ENCODE data around the gene ENPP3. TPM values are rescaled to one million over a fixed set of nuclear protein-coding genes. Genes with fewer than 3 reads are reported as not detected.
"Not testable (repeated sequence)": the region's sequence is repeated elsewhere in the genome, so short reads cannot be mapped to it uniquely, and the experiment has no call there.

The ENPP3 gene
- total and polyA plus RNA-seq, 4 donors, result 0.99 to 2.1 (median 1.5) TPM

DNA sequence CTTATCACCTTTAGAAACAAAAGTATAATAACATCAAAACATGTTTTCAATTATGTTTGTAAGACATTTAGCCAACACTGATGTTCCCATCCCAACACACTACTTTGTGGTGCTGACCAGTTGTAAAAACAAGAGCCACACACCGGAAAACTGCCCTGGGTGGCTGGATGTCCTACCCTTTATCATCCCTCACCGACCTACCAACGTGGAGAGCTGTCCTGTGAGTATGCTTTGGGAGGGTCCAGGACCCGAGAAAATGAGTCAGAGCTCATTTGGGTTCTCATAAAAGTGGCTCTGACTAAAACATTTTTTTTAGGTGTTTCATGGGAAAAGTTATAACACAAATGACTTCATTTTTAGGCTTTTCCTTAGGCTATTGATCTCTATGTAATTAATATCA, 103.1 kb downstream of the ENPP3 start:
- no peak for DNase-seq (ENCODE audit: low read depth in 4 of 6, low spot score in 6 of 6)
- Histone ChIP-seq H3K9me3 (ENCODE audit: control insufficient read depth, insufficient read depth, low read length) (no peaks in the 10 kb centered on the region), H3K36me3 (ENCODE audit: control insufficient read depth, insufficient read depth, low read length) (no peaks in the 10 kb centered on the region), H3K4me3 (ENCODE audit: low read depth, low read length) (no peak overlapping the region), H3K4me1 (ENCODE audit: control insufficient read depth, insufficient read depth, low read length) (no peaks in the 10 kb centered on the region), H3K27me3 (ENCODE audit: control insufficient read depth, insufficient read depth, low read length) (no peaks in the 10 kb centered on the region), H3K27ac (ENCODE audit: low read depth, low read length) (no peak overlapping the region)
- no CpG with 5 or more reads among the region's 4 CpGs for WGBS (ENCODE audit: insufficient coverage)

DNA sequence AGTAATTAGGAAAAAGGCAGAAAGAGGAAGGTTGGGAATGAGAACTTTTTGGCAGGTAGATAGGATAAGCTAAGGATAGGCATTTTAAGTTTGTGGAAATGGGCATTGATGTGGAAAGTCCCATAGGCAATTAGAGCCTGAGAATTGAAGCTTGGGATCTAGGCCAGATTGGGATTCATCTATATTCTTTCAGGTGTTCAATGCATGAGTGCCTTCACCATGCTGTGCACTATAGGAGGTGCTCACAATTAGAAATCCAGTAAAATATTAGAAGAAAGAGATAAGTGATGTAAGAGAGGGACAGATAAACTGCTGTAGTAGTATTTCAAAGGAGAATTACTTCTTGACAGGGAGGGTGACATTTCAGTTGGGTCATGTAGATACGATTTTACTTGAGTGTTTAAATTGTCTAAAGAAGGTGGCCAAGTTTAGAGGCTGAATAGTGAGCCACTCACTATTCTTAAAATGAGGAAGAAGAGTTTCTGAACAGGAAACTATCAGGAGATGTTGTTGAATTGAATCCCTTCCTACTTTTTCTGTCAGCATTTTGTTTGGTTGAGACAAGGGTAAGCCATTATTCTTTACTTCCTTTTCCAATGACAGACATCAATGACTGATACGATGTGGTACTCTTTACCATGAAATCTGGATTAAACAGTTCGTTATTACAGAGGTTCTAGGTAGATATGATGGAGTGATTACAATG, 104.7 kb downstream of the ENPP3 start:
- Histone ChIP-seq H3K27ac (ENCODE audit: low read depth, low read length) (no peak overlapping the region), H3K4me3 (ENCODE audit: low read depth, low read length) (no peak overlapping the region)
- 100% methylated on average over 1 of the region's 3 CpGs for WGBS (ENCODE audit: insufficient coverage)

GRCh38 chr6:131744432-131745287, 107.6 kb downstream of the ENPP3 start:
- DNase-seq (ENCODE audit: low read depth in 4 of 6, low spot score in 6 of 6), result no peak
- WGBS (ENCODE audit: insufficient coverage), result 65% methylated on average over 4 of the region's 6 CpGs
- no peaks in the 10 kb centered on the region for H3K9me3 ChIP-seq (ENCODE audit: control insufficient read depth, insufficient read depth, low read length)

More for the DNA sequence above, 104.7 kb downstream of the ENPP3 start:
- Histone ChIP-seq H3K27me3 (ENCODE audit: control insufficient read depth, insufficient read depth, low read length) (no peaks in the 10 kb centered on the region), H3K36me3 (ENCODE audit: control insufficient read depth, insufficient read depth, low read length) (no peaks in the 10 kb centered on the region), H3K4me1 (ENCODE audit: control insufficient read depth, insufficient read depth, low read length) (no peaks in the 10 kb centered on the region), H3K9me3 (ENCODE audit: control insufficient read depth, insufficient read depth, low read length) (no peaks in the 10 kb centered on the region)
- DNase-seq (ENCODE audit: low read depth in 4 of 6, low spot score in 6 of 6), result no peak

DNA sequence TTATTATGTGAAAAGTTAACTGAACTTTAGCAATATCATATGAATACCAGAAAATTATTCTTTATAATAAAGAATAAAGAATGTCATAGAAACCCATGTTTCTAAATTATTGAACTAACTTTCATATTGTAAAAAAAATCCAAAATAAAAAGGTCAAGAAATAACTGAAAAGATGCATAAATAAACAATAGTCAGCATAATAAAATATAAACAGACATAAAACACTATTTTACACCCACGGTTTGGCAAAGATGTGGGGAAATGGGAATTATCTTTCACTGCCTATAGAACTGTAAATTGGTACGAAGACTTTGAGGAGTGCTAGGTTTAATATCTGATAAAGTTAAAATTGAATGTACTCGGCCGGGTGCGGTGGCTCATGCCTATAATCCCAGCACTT, 108.4 kb downstream of the ENPP3 start:
- no peaks in the 10 kb centered on the region for H3K9me3 ChIP-seq (ENCODE audit: control insufficient read depth, insufficient read depth, low read length)
- H3K4me3 ChIP-seq (ENCODE audit: low read depth, low read length), result no peak overlapping the region
- H3K36me3 ChIP-seq (ENCODE audit: control insufficient read depth, insufficient read depth, low read length), result no peaks in the 10 kb centered on the region
- 90% methylated on average over 4 of the region's 5 CpGs for WGBS (ENCODE audit: insufficient coverage)
- no peaks in the 10 kb centered on the region for H3K27me3 ChIP-seq (ENCODE audit: control insufficient read depth, insufficient read depth, low read length)
- H3K4me1 ChIP-seq (ENCODE audit: control insufficient read depth, insufficient read depth, low read length), result no peaks in the 10 kb centered on the region
- DNase-seq (ENCODE audit: low read depth in 4 of 6, low spot score in 6 of 6), result no peak
- H3K27ac ChIP-seq (ENCODE audit: low read depth, low read length), result no peak overlapping the region

More at GRCh38 chr6:131744432-131745287, 107.6 kb downstream of the ENPP3 start:
- Histone ChIP-seq H3K36me3 (ENCODE audit: control insufficient read depth, insufficient read depth, low read length) (no peaks in the 10 kb centered on the region), H3K27me3 (ENCODE audit: control insufficient read depth, insufficient read depth, low read length) (no peaks in the 10 kb centered on the region), H3K27ac (ENCODE audit: low read depth, low read length) (no peak overlapping the region), H3K4me1 (ENCODE audit: control insufficient read depth, insufficient read depth, low read length) (no peaks in the 10 kb centered on the region), H3K4me3 (ENCODE audit: low read depth, low read length) (no peak overlapping the region)

DNA sequence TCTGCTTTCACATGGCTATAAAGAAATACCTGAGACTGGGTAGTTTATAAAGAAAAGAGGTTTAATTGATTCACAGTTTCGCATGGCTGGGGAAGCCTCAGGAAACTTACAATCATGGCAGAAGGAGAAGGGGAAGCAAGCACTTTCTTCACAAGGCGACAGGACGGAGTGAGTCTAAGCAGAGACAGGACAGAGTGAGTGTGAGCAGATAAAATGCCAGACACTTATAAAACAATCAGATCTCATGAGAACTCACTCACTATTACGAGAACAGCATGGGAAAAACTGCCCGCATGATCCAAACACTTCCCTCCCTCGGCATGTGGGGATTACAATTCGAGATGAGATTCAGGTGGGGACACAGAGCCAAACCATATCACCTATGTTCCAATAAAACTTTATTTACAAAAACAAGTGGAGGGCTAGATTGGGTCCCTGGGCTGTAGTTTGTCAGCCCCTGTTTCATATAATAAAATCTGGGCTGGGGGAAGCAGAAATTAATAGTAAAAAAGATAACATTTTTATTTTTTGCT, 110.8 kb downstream of the ENPP3 start:
- Histone ChIP-seq H3K4me1 (ENCODE audit: control insufficient read depth, insufficient read depth, low read length) (no peaks in the 10 kb centered on the region), H3K27ac (ENCODE audit: low read depth, low read length) (no peak overlapping the region), H3K27me3 (ENCODE audit: control insufficient read depth, insufficient read depth, low read length) (no peaks in the 10 kb centered on the region), H3K4me3 (ENCODE audit: low read depth, low read length) (no peak overlapping the region), H3K36me3 (ENCODE audit: control insufficient read depth, insufficient read depth, low read length) (no peaks in the 10 kb centered on the region), H3K9me3 (ENCODE audit: control insufficient read depth, insufficient read depth, low read length) (no peaks in the 10 kb centered on the region)
- WGBS (ENCODE audit: insufficient coverage), result 73% methylated on average over 2 of the region's 7 CpGs
- no peak for DNase-seq (ENCODE audit: low read depth in 4 of 6, low spot score in 6 of 6)

- H3K4me3 ChIP-seq (ENCODE audit: low read depth, low read length), result no peak overlapping the region
- 98% methylated on average over 4 of the region's 7 CpGs for WGBS (ENCODE audit: insufficient coverage)
- no peaks in the 10 kb centered on the region for H3K9me3 ChIP-seq (ENCODE audit: control insufficient read depth, insufficient read depth, low read length)
- H3K36me3 ChIP-seq (ENCODE audit: control insufficient read depth, insufficient read depth, low read length), result no peaks in the 10 kb centered on the region
- H3K27ac ChIP-seq (ENCODE audit: low read depth, low read length), result no peak overlapping the region
- H3K4me1 ChIP-seq (ENCODE audit: control insufficient read depth, insufficient read depth, low read length), result no peaks in the 10 kb centered on the region
- DNase-seq (ENCODE audit: low read depth in 4 of 6, low spot score in 6 of 6), result no peak
- no peaks in the 10 kb centered on the region for H3K27me3 ChIP-seq (ENCODE audit: control insufficient read depth, insufficient read depth, low read length)
Observed at GRCh38 chr6:131749023-131749422, 111.9 kb downstream of the ENPP3 start.

GRCh38 chr6:131751012-131751715, 114.1 kb downstream of the ENPP3 start:
- H3K27ac ChIP-seq (ENCODE audit: low read depth, low read length); H3K4me3 ChIP-seq (ENCODE audit: low read depth, low read length); H3K27me3 ChIP-seq (ENCODE audit: control insufficient read depth, insufficient read depth, low read length); DNase-seq (ENCODE audit: low read depth in 4 of 6, low spot score in 6 of 6); H3K9me3 ChIP-seq (ENCODE audit: control insufficient read depth, insufficient read depth, low read length); H3K4me1 ChIP-seq (ENCODE audit: control insufficient read depth, insufficient read depth, low read length); H3K36me3 ChIP-seq (ENCODE audit: control insufficient read depth, insufficient read depth, low read length): not testable (repeated sequence)
- 95% methylated on average over 7 of the region's 10 CpGs for WGBS (ENCODE audit: insufficient coverage)

DNA sequence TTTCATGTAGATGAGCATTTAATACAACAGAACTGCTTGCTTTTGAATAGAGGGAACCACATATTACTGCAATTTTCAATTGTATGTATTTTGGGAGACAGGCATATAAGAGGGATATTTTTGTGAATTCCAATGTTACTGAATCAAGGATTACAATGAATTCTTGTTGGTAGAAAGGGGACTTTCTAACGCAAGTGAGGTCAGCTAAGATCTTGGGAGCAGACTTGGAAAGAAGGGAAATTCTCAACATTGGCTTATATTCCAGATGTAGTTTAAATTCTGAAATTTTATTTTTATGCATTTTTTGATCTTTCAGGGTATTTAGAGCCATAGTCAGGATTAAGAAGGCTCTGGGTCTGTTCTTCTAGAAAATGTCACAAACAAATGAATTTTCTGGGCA, 117.0 kb downstream of the ENPP3 start:
- no peaks in the 10 kb centered on the region for H3K4me1 ChIP-seq (ENCODE audit: control insufficient read depth, insufficient read depth, low read length)
- no peak for DNase-seq (ENCODE audit: low read depth in 4 of 6, low spot score in 6 of 6)
- no peak overlapping the region for H3K27ac ChIP-seq (ENCODE audit: low read depth, low read length)
- 100% methylated on average over 1 of the region's 1 CpG for WGBS (ENCODE audit: insufficient coverage)
- no peaks in the 10 kb centered on the region for H3K9me3 ChIP-seq (ENCODE audit: control insufficient read depth, insufficient read depth, low read length)
- no peak overlapping the region for H3K4me3 ChIP-seq (ENCODE audit: low read depth, low read length)
- no peaks in the 10 kb centered on the region for H3K36me3 ChIP-seq (ENCODE audit: control insufficient read depth, insufficient read depth, low read length)
- H3K27me3 ChIP-seq (ENCODE audit: control insufficient read depth, insufficient read depth, low read length), result no peaks in the 10 kb centered on the region

GRCh38 chr6:131754715-131755567, 117.8 kb downstream of the ENPP3 start:
- Histone ChIP-seq H3K36me3 (ENCODE audit: control insufficient read depth, insufficient read depth, low read length) (no peaks in the 10 kb centered on the region), H3K27me3 (ENCODE audit: control insufficient read depth, insufficient read depth, low read length) (no peaks in the 10 kb centered on the region), H3K4me1 (ENCODE audit: control insufficient read depth, insufficient read depth, low read length) (no peaks in the 10 kb centered on the region), H3K9me3 (ENCODE audit: control insufficient read depth, insufficient read depth, low read length) (no peaks in the 10 kb centered on the region), H3K4me3 (ENCODE audit: low read depth, low read length) (no peak overlapping the region), H3K27ac (ENCODE audit: low read depth, low read length) (no peak overlapping the region)
- DNase-seq (ENCODE audit: low read depth in 4 of 6, low spot score in 6 of 6), result no peak
- WGBS (ENCODE audit: insufficient coverage), result 50% methylated on average over 1 of the region's 9 CpGs

Measured in spinal cord (tissue), 10 donors.